Measurements from ENCODE around the gene PSMC1.

GRCh38 chr14:90318016-90318415, 61.7 kb downstream of the PSMC1 start:
- TF ChIP-seq CTCF (conservative IDR thresholded peaks at IDR 0.05; ENCODE audit: low read depth in 2 of 2) (no peak), EZH2phosphoT487 (IDR thresholded peaks at IDR 0.05; ENCODE audit: unreplicated experiment) (no peak), REST (IDR thresholded peaks at IDR 0.05; ENCODE audit: unreplicated experiment) (no peak), EZH2 (IDR thresholded peaks at IDR 0.05; ENCODE audit: low read depth, unreplicated experiment) (no peak), ZNF462 (CRISPR knock-in tag; IDR thresholded peaks at IDR 0.05) (no peak), POLR2AphosphoS5 (IDR thresholded peaks at IDR 0.05; ENCODE audit: low read depth) (no peak), JUNB (IDR thresholded peaks at IDR 0.05; ENCODE audit: unreplicated experiment) (no peak), ZNF114 (CRISPR knock-in tag; IDR thresholded peaks at IDR 0.05) (no peak), STAT1 (IDR thresholded peaks at IDR 0.05; ENCODE audit: unreplicated experiment) (no peak), ETS1 (IDR thresholded peaks at IDR 0.05) (no peak)

All from GM23338 (cell line).